ENCODE measurements around the gene PAN2. TPM values are rescaled to one million over a fixed set of nuclear protein-coding genes. Genes with fewer than 3 reads are reported as not detected.

The PAN2 gene
- total and polyA plus RNA-seq, 2 donors (not counting 3 experiments of a cell fraction or from before 2014, with no cell fraction given), result 21.5 to 21.9 TPM

DNA sequence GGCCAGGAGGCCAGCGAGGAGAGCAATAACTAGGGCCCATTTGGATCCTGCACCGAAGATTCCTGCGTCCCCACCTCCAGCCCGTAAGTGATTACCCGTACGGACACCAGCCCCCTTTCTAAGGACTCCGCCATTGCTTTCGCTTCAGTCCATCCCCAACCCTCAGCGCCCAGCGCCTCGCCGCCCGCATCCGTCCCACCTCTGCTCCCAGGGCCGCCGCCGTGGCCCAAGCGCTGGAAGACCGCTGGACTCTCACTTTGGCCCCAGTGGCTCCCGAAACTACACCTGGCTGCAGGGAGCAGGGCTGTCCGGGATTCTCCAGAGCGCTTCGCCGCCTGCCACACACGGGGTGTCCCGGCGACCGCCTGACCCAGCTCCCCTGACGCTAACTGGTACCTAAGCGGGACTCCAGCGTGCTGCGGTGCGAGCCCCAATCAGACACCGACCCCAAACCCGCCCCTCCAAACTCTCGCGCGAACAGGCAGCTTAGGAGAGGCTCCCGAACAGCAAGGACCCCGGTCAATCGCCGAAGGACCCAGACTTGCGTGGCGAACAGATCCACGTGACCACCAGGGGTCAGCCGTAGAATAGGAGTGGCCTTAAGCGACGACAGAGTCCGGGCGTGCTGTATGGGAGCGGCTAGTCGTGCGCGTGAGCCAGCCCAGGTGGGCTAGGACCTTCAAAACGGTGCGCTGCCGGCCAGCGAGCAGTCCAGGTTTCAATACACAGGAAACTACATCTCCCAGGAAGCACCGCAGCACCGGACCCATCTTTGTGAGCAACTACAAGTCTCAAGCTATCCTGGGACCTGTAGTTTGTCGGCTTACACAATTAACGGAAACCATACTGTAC is 18.0 kb downstream of the PAN2 start, which contains the start of gene CNPY2:
Gene CNPY2, minus strand, starts transcription at position 367 of the 852 bp plus-strand sequence. CDS start 771 bp downstream, outside the sequence.
- ChIA-PET CTCF (interaction anchor here (0.8 to 4.5 kb wide), 11 partner anchors 8 to 147 kb away, joined by 3 to 60 read pairs (median 4); partner anchors contain the start of genes CS, PAN2, SMARCC2 and STAT2), POLR2A (interaction anchor here (0.6 to 1.7 kb wide), 5 partner anchors 18 to 207 kb away, joined by 4 to 9 read pairs (median 5); partner anchors contain the start of genes PAN2, RNF41 and STAT2)
- H3K27me3 ChIP-seq (ENCODE audit: control insufficient read depth in 2 of 2, insufficient read depth in 2 of 2, low read length in 2 of 2), result no peaks in the 10 kb centered on the region
- no peaks in the 10 kb centered on the region for H4K20me1 ChIP-seq (replicated peaks; ENCODE audit: control insufficient read depth, extremely low read depth, insufficient read depth, low read length)
- H3K79me2 ChIP-seq (ENCODE audit: control insufficient read depth, insufficient read depth, low read length), result peaks cover 13% of the 10 kb centered on the region
- H2AFZ ChIP-seq (ENCODE audit: low read depth, low read length), result peak within 1 kb of the TSS; percentile 72
- DNase-seq (ENCODE audit: low read depth, low spot score), result peak; percentile 98
- peak within 1 kb of the TSS; percentile 62 for H3K4me2 ChIP-seq (ENCODE audit: insufficient read depth, low read length)
- no TSS peak for BruUV-seq (replicated peaks)
- peak within 1 kb of the TSS; percentile 69 for H3K9ac ChIP-seq (replicated peaks; ENCODE audit: extremely low read depth, insufficient read depth, low read length)
- FAIRE-seq, result peak; percentile 98
- no peaks in the 10 kb centered on the region for H3K9me1 ChIP-seq (replicated peaks; ENCODE audit: control insufficient read depth, extremely low read depth, insufficient read depth, low read length)
- peak within 1 kb of the TSS; percentile 15 to 70 (median 57) for H3K4me3 ChIP-seq (replicated peaks in 1 of 3; ENCODE audit: insufficient read depth in 1 of 3, low read depth in 1 of 3, low read length in 3 of 3)
- H3K27ac ChIP-seq (ENCODE audit: insufficient read depth, low read depth, low read length), result peak within 1 kb of the TSS; percentile 63
- peaks cover 9% of the 10 kb centered on the region for H3K4me1 ChIP-seq (ENCODE audit: control insufficient read depth, extremely low read depth, insufficient read depth, low read length)
- intact Hi-C loops (cut with micrococcal nuclease) (loop anchor here (1.0 kb wide), 5 partner anchors 16 to 148 kb away; partner anchors contain the start of genes CS, STAT2 and TIMELESS), dilution Hi-C loops (cut with MboI; ENCODE audit: extremely low pct_ligation_motif_present, low sequenced_read_pairs) (no loop called here)
- H3K36me3 ChIP-seq (ENCODE audit: control insufficient read depth in 2 of 2, extremely low read depth in 1 of 2, insufficient read depth in 2 of 2, low read length in 2 of 2), result peaks cover 0 to 3% of the 10 kb centered on the region in 2 experiments
- peak; percentile 41 for TF ChIP-seq MYC (IDR thresholded peaks at IDR 0.05; ENCODE audit: low read depth, low read length)
- TF ChIP-seq, protein P1, sequence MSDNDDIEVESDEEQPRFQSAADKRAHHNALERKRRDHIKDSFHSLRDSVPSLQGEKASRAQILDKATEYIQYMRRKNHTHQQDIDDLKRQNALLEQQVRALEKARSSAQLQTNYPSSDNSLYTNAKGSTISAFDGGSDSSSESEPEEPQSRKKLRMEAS (IDR thresholded peaks at IDR 0.05; ENCODE audit: insufficient read depth, insufficient read length), result peak; percentile 81
- peak; percentile 64 for TF ChIP-seq POLR2A (IDR thresholded peaks at IDR 0.05; ENCODE audit: low read depth, low read length)
- no peak for TF ChIP-seq EZH2 (IDR thresholded peaks at IDR 0.05; ENCODE audit: borderline replicate concordance, low read depth, low read length, severe bottlenecking)
- no peak for TF ChIP-seq GATA2 (IDR thresholded peaks at IDR 0.05; ENCODE audit: insufficient read depth, insufficient read length, low read depth, low read length)
- peak; percentile 88 for TF ChIP-seq POLR2AphosphoS5 (IDR thresholded peaks at IDR 0.05; ENCODE audit: insufficient read depth, low read depth, low read length)
- TF ChIP-seq, protein P2, sequence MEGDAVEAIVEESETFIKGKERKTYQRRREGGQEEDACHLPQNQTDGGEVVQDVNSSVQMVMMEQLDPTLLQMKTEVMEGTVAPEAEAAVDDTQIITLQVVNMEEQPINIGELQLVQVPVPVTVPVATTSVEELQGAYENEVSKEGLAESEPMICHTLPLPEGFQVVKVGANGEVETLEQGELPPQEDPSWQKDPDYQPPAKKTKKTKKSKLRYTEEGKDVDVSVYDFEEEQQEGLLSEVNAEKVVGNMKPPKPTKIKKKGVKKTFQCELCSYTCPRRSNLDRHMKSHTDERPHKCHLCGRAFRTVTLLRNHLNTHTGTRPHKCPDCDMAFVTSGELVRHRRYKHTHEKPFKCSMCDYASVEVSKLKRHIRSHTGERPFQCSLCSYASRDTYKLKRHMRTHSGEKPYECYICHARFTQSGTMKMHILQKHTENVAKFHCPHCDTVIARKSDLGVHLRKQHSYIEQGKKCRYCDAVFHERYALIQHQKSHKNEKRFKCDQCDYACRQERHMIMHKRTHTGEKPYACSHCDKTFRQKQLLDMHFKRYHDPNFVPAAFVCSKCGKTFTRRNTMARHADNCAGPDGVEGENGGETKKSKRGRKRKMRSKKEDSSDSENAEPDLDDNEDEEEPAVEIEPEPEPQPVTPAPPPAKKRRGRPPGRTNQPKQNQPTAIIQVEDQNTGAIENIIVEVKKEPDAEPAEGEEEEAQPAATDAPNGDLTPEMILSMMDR (IDR thresholded peaks at IDR 0.05; ENCODE audit: extremely low read depth in 1 of 2, insufficient read depth in 1 of 2, low read depth in 1 of 2, low read length in 2 of 2), result peak in 1 of 2 donors; percentile 23
- no peak for TF ChIP-seq JUN (IDR thresholded peaks at IDR 0.05; ENCODE audit: borderline replicate concordance, insufficient read depth, insufficient read length, low read depth)
- no peak for TF ChIP-seq FOS (IDR thresholded peaks at IDR 0.05; ENCODE audit: borderline replicate concordance, insufficient read depth, low read length)
- H3K9me3 ChIP-seq (replicated peaks; ENCODE audit: control insufficient read depth, insufficient read depth, low read length), result no peaks in the 10 kb centered on the region
